Activated naive CD8-positive, alpha-beta T cell treated with anti-CD3 and anti-CD28 coated beads, Interleukin-2, amount 50 U/mL, for 24 hours (primary cell): ENCODE data around the gene SLC6A6.
A peak's percentile ranks its signal among the peaks of the same experiment; 100 is the strongest.

Experiments used
- ATAC-seq: fragments of 150-1000 bp; cut with Tn5 transposase; one replicate; pipeline ENCODE4 v1.10.0; 2021
- DNase-seq: peaks from one replicate; pipeline ENCODE4 v3.0.0; 2021
- H3K27ac Mint-ChIP-seq: one replicate; pipeline ENCODE4 v1.8.0; 2021; ENCODE audit warnings: mild to moderate bottlenecking, mixed read lengths
- H3K27me3 Mint-ChIP-seq: one replicate; pipeline ENCODE4 v1.8.0; 2021; ENCODE audit warnings: mixed read lengths
- H3K36me3 Mint-ChIP-seq: one replicate; pipeline ENCODE4 v1.8.0; 2021; ENCODE audit warnings: low read depth, mixed read lengths
- H3K4me1 Mint-ChIP-seq: one replicate; pipeline ENCODE4 v1.8.0; 2021; ENCODE audit warnings: mixed read lengths
- H3K4me3 Mint-ChIP-seq: one replicate; pipeline ENCODE4 v1.8.0; 2021; ENCODE audit warnings: mild to moderate bottlenecking, moderate library complexity, mixed read lengths
- H3K9me3 Mint-ChIP-seq: one replicate; pipeline ENCODE4 v1.8.0; 2021; ENCODE audit warnings: mixed read lengths

The SLC6A6 gene

GRCh38 chr3:14461748-14462324, 59.4 kb downstream of the SLC6A6 start:
- H3K27ac Mint-ChIP-seq, result peak overlapping the region; percentile 61
- no peak for DNase-seq
- no peaks in the 10 kb centered on the region for H3K27me3 Mint-ChIP-seq
- no peak overlapping the region for H3K4me3 Mint-ChIP-seq
- peaks cover 37% of the 10 kb centered on the region for H3K4me1 Mint-ChIP-seq
- no peaks in the 10 kb centered on the region for H3K9me3 Mint-ChIP-seq
- H3K36me3 Mint-ChIP-seq, result peaks cover 24% of the 10 kb centered on the region
- ATAC-seq, result no peak

GRCh38 chr3:14462738-14463137, 60.3 kb downstream of the SLC6A6 start:
- peaks cover 24% of the 10 kb centered on the region for H3K36me3 Mint-ChIP-seq
- no peak overlapping the region for H3K4me3 Mint-ChIP-seq
- H3K27ac Mint-ChIP-seq, result peak overlapping the region; percentile 61
- DNase-seq (no peak), ATAC-seq (peak; percentile 81)
- H3K9me3 Mint-ChIP-seq, result no peaks in the 10 kb centered on the region
- H3K27me3 Mint-ChIP-seq, result no peaks in the 10 kb centered on the region
- peaks cover 37% of the 10 kb centered on the region for H3K4me1 Mint-ChIP-seq

GRCh38 chr3:14463330-14464140, 61.1 kb downstream of the SLC6A6 start:
- Mint-ChIP-seq H3K9me3 (no peaks in the 10 kb centered on the region), H3K36me3 (peaks cover 29% of the 10 kb centered on the region), H3K27me3 (no peaks in the 10 kb centered on the region), H3K27ac (no peak overlapping the region), H3K4me3 (no peak overlapping the region), H3K4me1 (peaks cover 30% of the 10 kb centered on the region)
- no peak for ATAC-seq
- no peak for DNase-seq

GRCh38 chr3:14464141-14464465, 61.7 kb downstream of the SLC6A6 start:
- H3K4me3 Mint-ChIP-seq, result no peak overlapping the region
- DNase-seq, result no peak
- H3K27ac Mint-ChIP-seq, result peak overlapping the region; percentile 42
- peaks cover 24% of the 10 kb centered on the region for H3K4me1 Mint-ChIP-seq
- no peaks in the 10 kb centered on the region for H3K9me3 Mint-ChIP-seq
- H3K27me3 Mint-ChIP-seq, result no peaks in the 10 kb centered on the region
- ATAC-seq, result no peak
- H3K36me3 Mint-ChIP-seq, result peaks cover 27% of the 10 kb centered on the region

GRCh38 chr3:14464521-14464920, 62.1 kb downstream of the SLC6A6 start:
- Mint-ChIP-seq H3K27me3 (no peaks in the 10 kb centered on the region), H3K9me3 (no peaks in the 10 kb centered on the region), H3K27ac (peak overlapping the region; percentile 42), H3K4me3 (no peak overlapping the region), H3K4me1 (peaks cover 23% of the 10 kb centered on the region), H3K36me3 (peaks cover 25% of the 10 kb centered on the region)
- ATAC-seq (no peak), DNase-seq (no peak)

GRCh38 chr3:14465425-14465824, 63.0 kb downstream of the SLC6A6 start:
- peaks cover 23% of the 10 kb centered on the region for H3K36me3 Mint-ChIP-seq

GRCh38 chr3:14466179-14466903, 63.9 kb downstream of the SLC6A6 start:
- Mint-ChIP-seq H3K4me1 (peaks cover 16% of the 10 kb centered on the region), H3K27ac (no peak overlapping the region), H3K9me3 (no peaks in the 10 kb centered on the region), H3K4me3 (no peak overlapping the region), H3K27me3 (no peaks in the 10 kb centered on the region), H3K36me3 (peaks cover 23% of the 10 kb centered on the region)
- ATAC-seq, result no peak
- no peak for DNase-seq

More at GRCh38 chr3:14465425-14465824, 63.0 kb downstream of the SLC6A6 start:
- ATAC-seq (no peak), DNase-seq (no peak)
- H3K9me3 Mint-ChIP-seq, result no peaks in the 10 kb centered on the region
- peaks cover 18% of the 10 kb centered on the region for H3K4me1 Mint-ChIP-seq
- H3K4me3 Mint-ChIP-seq, result no peak overlapping the region
- no peak overlapping the region for H3K27ac Mint-ChIP-seq
- H3K27me3 Mint-ChIP-seq, result no peaks in the 10 kb centered on the region

- ATAC-seq (no peak), DNase-seq (peak; percentile 44)
- Mint-ChIP-seq H3K4me3 (no peak overlapping the region), H3K36me3 (peaks cover 21% of the 10 kb centered on the region), H3K4me1 (peaks cover 10% of the 10 kb centered on the region), H3K27ac (no peak overlapping the region), H3K27me3 (no peaks in the 10 kb centered on the region), H3K9me3 (no peaks in the 10 kb centered on the region)
These were observed 65.6 kb downstream of the SLC6A6 start for GRCh38 chr3:14467814-14468620.

- H3K36me3 Mint-ChIP-seq, result peaks cover 25% of the 10 kb centered on the region
- DNase-seq (no peak), ATAC-seq (no peak)
- no peak overlapping the region for H3K27ac Mint-ChIP-seq
- H3K4me3 Mint-ChIP-seq, result no peak overlapping the region
- peaks cover 9% of the 10 kb centered on the region for H3K4me1 Mint-ChIP-seq
- H3K9me3 Mint-ChIP-seq, result no peaks in the 10 kb centered on the region
- no peaks in the 10 kb centered on the region for H3K27me3 Mint-ChIP-seq
These were observed 66.2 kb downstream of the SLC6A6 start for GRCh38 chr3:14468621-14468981.

GRCh38 chr3:14470461-14470860, 68.1 kb downstream of the SLC6A6 start:
- Mint-ChIP-seq H3K27me3 (no peaks in the 10 kb centered on the region), H3K9me3 (no peaks in the 10 kb centered on the region), H3K4me1 (peaks cover 9% of the 10 kb centered on the region), H3K36me3 (peaks cover 25% of the 10 kb centered on the region), H3K27ac (no peak overlapping the region), H3K4me3 (no peak overlapping the region)
- ATAC-seq (no peak), DNase-seq (no peak)

- H3K27ac Mint-ChIP-seq, result no peak overlapping the region
- H3K4me1 Mint-ChIP-seq, result peaks cover 9% of the 10 kb centered on the region
- no peaks in the 10 kb centered on the region for H3K9me3 Mint-ChIP-seq
- peaks cover 27% of the 10 kb centered on the region for H3K36me3 Mint-ChIP-seq
- ATAC-seq (no peak), DNase-seq (no peak)
- H3K4me3 Mint-ChIP-seq, result no peak overlapping the region
- no peaks in the 10 kb centered on the region for H3K27me3 Mint-ChIP-seq
These were observed 68.6 kb downstream of the SLC6A6 start for GRCh38 chr3:14471016-14471415.

- H3K4me3 Mint-ChIP-seq, result no peak overlapping the region
- DNase-seq, result no peak
- peaks cover 29% of the 10 kb centered on the region for H3K36me3 Mint-ChIP-seq
- peaks cover 9% of the 10 kb centered on the region for H3K4me1 Mint-ChIP-seq
- no peaks in the 10 kb centered on the region for H3K27me3 Mint-ChIP-seq
- no peak overlapping the region for H3K27ac Mint-ChIP-seq
- no peak for ATAC-seq
- no peaks in the 10 kb centered on the region for H3K9me3 Mint-ChIP-seq
These were observed 69.3 kb downstream of the SLC6A6 start for GRCh38 chr3:14471690-14472089.

- Mint-ChIP-seq H3K27me3 (no peaks in the 10 kb centered on the region), H3K36me3 (peaks cover 35% of the 10 kb centered on the region), H3K9me3 (no peaks in the 10 kb centered on the region), H3K4me1 (peaks cover 9% of the 10 kb centered on the region), H3K27ac (peak overlapping the region; percentile 50), H3K4me3 (no peak overlapping the region)
- DNase-seq, result peak; percentile 22
- peak; percentile 79 for ATAC-seq
These were observed 70.3 kb downstream of the SLC6A6 start for GRCh38 chr3:14472471-14473351.
